ENCODE data around the gene NRM.

DNA sequence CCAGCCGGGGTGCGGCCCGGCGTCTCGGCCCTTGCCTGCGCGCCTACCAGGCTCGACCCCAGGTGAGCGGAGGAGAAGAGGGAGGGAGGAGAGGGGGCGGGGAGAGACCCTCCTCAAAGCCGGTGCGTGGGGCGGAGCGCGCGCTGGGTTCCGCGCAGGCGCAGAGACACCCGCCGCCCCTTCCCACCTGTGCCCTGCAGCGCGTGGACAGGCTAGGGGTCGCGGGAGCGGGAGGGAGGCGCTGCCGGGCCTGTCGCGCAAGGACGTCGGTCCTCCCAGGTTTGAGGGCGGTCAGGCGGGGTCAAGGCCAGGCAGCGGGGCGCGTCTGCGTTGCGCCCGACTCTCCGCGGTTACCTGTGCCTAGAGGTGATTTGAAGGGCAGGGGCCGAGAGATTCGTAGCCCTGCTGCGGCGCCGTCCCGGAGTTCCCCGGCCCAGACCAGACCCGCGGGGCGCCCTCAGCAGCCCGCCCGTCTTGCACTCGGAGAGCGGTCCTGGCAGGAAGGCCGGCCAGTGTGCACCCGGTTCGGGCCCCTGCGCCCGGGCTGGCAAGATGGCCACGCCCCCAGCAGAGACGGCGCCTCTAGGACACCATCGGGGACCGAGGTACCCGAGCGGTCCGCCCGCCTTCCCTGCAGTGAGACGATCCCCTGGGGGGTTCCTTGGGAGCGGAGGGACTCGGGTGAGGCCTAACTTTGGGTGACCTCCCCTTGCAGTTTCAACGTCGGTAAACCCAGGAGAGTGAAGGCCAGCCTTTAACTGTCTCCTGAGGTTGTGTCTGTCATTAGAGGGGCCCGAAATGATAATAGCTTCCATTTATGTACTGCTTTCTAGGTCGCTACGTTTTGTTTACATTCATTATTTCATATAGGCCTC lies 43.3 kb downstream of the NRM start:
- TF ChIP-seq CTCF (IDR thresholded peaks at IDR 0.05) (no peak), POLR2A (IDR thresholded peaks at IDR 0.05) (no peak), EP300 (IDR thresholded peaks at IDR 0.05) (no peak)
